Activated naive CD4-positive, alpha-beta T cell (primary cell): ENCODE results near the gene MYT1.

Source experiments
- DNase-seq, 4 experiments: peaks; one replicate each; lab custom pipeline; 2025; lab: John Stamatoyannopoulos, UW

The MYT1 gene

GRCh38 chr20:64139199-64140060 lies 24.8 kb upstream of the MYT1 start:
- DNase-seq: no peak

- no peak for DNase-seq
These were observed 24.0 kb upstream of the MYT1 start for GRCh38 chr20:64140061-64140931.

DNA sequence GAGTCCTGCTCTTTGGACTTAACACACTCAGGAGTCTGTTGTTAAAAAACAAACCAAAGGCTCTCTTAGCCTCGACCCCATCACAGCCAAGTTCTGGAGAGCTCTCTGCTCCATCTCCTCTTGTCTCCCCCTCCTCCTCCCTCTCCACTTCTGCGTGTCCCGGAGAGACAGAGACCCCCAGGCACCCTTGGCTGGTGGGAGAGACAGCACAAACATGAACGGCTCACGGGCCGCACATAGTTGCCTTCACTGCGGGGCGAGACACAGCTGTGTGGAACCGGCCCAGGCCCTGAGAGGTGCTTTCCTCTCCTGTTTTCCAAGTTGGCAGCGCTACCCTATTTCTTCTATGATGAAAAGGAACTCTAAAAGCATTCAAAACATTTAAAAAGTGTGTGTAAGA lies 23.3 kb upstream of the MYT1 start:
- no peak for DNase-seq

DNA sequence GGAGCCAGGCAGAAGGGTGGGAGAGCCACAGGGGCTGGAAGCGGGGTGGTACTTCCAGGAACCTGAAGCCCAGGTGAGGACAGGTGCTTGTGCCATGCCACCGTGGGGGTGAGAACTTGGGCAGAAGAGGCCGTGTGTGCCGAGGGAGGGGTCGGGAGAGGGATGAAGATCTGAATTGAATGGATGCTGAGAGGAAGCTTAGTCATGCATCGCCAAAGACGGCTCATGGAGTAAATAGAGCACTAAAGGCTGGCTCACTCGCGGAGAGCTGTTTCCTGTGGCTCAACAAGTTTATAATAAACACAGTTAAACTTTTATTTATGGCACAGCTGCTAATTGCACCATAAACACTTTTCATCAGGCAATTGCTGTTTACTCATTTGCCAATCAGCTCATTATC lies 21.7 kb upstream of the MYT1 start:
- no peak for DNase-seq

DNA sequence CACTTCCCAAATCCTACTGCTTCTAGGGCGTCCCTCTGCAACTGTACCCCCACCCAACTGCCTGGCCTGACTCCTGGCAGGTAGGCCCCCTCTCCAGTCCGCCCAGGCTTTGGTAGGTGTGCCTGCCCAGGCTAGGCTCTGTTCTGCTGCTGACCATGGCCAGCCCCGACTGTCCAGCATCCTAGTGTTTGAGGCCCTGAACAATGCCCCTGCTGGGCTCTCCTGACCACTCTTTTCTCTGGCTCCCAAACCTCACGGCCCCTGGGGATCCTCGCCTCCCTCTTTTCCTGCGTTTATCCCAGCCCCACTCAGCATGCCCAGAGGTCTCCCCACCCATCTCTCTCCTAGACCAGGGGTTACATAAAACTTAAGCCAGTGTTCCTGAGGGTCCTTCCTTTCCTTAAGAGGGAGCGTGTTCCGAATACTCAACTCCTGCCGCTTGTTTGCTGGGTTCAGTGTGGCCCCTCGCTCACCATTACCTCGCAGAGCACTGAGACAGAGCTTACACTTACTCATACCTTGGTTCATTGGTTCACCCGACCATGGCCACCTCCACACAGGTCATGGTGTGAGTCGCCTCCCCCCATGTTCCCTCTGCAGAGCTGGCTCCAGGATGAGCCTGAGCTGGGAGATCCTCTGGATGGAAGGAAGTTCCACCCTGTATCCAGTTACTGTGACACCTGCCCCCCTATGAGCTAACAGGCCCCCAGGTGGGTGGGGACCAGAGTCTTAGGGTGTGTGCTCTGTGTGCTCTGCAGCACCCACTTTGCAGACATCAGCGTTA lies 21.0 kb upstream of the MYT1 start:
- no peak for DNase-seq

GRCh38 chr20:64144144-64144912 lies 19.9 kb upstream of the MYT1 start:
- no peak for DNase-seq

GRCh38 chr20:64145458-64146300 lies 18.6 kb upstream of the MYT1 start:
- DNase-seq: no peak

DNA sequence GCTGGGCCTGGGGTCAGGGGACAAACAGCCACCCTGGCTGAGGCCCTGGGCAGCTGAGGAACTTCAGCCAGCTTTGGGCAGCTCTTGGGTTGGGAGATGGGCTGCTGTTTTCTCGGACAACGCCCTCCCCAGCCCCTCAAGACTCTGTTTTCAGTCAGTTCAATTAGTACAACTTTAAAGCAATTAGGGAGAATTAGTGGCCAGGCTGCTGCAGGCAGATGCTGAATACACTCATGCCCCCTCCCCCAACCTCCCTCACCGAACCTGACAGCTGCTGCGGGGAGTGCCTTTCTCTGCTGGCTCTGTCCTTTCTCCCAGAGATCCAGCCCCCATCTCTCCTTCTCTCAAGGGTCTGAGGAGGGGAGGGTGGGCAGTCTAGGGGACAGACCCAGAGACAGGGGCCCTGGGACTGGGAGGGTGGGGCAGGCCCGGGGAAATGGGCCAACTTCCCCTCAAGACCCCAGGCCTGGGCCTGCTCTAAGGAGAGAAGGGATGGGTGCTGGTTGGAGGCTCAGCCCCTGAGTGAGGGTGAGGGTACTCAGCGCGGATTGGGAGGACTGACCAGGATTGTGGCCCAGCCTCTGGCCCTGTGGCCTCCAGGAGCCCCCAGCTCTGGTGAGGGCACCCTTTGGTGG lies 17.8 kb upstream of the MYT1 start:
- DNase-seq: no peak

DNA sequence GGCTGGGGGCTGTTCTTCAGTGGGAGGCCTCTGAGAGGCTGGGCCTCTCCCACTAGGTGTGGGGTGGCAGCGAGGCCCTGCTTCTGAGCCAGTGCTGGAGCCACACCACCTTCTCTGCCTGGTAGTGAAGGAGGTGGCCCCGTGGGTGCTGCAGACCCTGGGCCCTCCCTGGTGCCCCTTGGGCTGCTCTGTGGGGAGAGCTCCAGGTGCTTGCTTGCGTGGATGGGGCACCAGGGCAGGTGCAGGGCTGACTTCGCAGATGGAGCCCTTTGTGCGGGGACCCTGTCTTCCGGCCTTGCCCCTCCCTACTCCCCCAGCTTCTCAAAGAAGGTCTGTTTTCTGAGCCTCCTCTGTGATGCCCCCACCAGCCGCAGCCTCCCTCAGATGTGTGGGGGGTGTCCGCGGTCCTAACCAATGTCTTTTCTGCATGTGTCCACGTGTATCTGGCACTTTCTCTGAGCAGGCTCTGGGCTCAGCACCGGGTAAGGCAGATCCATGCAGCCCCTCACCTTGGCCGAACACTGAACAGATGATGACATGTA lies 17.2 kb upstream of the MYT1 start:
- no peak for DNase-seq

DNA sequence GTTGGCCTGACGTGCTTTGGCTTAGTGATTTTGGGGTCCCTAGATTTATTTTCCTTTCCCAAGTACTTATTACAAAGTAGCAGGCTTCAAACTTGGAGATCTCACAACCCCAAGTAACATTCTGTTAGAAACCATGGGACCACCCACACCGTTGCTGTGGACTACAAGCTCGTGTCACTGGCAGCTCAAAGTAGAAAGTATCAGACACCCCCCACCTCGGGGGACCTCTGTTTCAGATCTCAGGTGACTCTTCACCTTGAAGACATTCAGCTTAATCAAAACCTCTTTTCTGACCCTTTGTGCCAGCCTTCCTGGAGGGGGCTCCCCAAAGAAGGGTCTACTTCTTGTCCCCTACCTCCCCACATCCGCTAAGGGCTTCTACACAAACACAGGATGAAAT lies 15.7 kb upstream of the MYT1 start:
- no peak for DNase-seq

DNA sequence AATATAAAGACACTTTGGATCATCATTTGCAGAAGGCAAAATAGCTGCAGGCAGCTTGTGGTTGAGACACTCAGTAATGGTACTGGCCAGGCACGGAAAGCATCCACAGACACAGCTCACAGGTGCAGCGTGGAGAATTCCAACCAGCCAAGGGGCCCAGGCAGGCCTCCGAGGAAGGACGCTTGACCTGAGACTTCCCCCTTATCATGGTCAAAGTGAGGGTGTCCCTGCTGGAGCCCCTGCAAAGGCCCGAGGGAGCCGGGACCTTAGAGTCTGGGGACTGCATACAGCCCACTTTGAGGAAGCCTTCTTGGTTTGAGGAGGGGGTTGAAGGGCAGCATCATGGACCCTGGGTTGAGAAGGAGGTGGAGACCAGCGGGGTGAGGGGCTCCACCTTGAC lies 15.1 kb upstream of the MYT1 start:
- no peak for DNase-seq

DNA sequence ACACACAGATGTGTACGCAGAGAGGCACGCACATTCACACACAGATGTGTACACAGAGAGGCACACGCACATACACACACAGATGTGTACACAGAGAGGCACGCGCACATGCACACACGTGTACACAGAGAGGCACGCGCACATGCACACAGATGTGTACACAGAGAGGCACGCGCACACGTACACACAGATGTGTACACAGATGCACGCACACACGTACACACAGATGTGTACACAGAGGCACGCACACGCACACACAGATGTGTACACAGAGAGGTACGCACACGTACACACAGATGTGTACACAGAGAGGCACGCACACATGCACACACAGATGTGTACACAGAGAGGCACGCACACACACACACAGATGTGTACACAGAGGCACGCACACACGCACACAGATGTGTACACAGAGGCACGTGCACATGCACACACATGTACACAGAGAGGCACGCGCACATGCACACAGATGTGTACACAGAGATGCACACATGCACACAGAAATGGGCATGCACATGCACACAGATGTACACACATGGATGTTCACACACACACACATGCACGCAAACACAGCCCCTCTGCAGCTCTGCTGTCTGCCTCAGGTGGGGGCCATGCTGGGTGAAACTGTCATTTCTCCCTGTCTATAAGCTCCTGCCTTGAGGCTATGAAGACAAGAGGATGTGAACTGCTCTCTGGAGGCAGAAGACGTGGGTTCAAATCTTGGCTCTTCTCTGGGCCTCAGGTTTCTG lies 14.3 kb upstream of the MYT1 start:
- DNase-seq: no peak

DNA sequence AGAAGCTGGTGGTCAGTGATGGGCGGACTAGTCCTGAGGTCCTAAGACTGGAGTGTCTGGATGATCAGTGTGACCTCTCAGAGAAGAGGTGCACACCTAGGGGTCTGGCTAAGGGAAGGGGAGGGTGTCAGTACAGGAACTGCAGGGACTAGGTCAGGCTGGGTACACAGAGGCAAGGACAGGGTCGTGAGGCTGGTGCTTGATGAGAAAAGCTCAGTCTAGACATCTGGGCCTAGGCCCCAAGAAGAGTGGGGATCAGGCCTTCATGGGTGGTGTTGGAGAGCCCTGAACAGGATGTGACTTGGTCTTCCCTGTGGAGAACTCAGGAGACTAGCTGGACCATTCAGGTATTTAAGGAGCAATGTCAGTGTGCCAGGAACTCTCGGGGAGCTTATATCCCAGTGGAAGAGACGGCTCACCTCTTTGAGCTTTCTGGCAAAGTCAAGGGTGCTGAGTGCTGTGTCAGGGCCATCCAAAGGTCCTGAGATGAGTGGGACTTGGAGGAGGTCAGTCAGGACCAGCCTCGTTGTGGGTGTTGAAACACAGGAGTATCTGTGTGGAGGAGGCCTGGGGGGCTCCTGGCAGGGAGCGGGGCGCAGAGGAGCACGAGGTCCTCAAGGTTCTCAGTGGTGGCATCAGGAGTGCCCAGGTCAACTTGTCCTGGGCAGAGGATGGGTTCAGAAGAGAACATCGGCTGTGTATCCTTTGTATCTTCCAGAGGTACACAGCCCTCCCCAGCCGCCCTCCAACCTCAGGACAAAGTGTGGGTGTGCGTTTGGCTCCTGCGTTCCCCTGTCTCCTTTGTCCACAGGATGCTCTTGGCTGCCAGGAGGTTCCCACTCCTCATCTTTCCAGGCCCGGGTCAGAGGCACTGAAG lies 13.3 kb upstream of the MYT1 start:
- DNase-seq: no peak

DNA sequence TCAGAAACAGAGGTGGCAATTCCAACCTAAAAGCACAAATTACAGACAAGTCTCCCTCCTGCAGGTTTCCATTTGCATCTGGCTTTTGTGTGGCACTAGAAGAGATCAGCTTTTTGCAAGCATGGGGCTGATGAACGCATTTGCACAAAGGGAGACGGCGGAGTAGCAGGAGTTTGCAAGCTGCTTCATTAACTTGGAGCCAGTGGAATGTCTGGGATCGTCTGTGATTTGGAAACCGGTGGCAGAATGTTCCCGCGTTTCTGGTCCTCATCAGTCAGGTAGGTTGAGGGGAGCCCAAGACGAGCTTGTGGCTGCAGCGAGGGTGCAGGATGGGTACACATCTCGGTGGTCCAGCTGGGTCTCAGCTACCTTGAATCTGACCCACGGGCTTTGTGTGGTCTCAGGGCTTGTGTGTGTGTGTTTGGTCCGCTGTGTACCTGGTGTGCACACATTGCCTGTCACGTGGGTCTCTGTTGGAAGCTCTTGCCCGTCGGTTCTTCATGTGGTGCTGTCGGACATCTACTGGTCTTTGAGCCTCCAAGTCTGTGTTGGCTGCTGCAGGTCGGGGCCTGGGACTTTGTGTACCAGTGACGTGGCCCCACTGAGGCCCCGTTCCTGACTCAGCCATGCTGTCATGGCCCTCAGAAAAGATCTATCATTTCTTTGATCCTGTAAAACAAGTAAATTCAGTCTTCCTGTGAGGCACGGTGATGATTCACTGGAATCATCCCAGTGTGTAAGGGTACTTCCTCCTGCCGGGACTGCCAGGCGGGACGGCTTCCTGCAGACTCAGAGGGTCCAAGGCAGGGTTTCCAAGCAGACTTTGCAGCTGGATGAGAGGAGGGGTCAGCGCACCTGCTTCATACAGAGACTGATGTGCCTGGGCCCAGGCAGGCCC lies 12.4 kb upstream of the MYT1 start:
- no peak for DNase-seq

- DNase-seq: no peak
These were observed 11.3 kb upstream of the MYT1 start for GRCh38 chr20:64152906-64153305.

- no peak for DNase-seq
These were observed 10.8 kb upstream of the MYT1 start for GRCh38 chr20:64153410-64153809.
